KMS-11 (cell line): ENCODE results near the gene MORC2.

ENCODE experiments used
- H2AFZ ChIP-seq: fragments of 200-600 bp; sonication (generic); 2 replicates; pipeline ENCODE4 v1.6.1; 2016; ENCODE audit warnings: antibody characterized with exemption, mixed run types, low read depth
- H3K27ac ChIP-seq: fragments of 200-600 bp; sonication (generic); 2 replicates; pipeline ENCODE4 v1.6.1; 2016; ENCODE audit warnings: mild to moderate bottlenecking, mixed run types
- H3K27me3 ChIP-seq: fragments of 200-600 bp; sonication (generic); 2 replicates; pipeline ENCODE4 v1.6.1; 2017; ENCODE audit warnings: mild to moderate bottlenecking, low read depth, mixed run types, moderate library complexity; ENCODE audit not compliant: insufficient read depth
- H3K36me3 ChIP-seq: fragments of 200-600 bp; sonication (generic); 2 replicates; pipeline ENCODE4 v1.6.1; 2017; ENCODE audit warnings: mild to moderate bottlenecking, mixed run types; ENCODE audit not compliant: insufficient read depth
- H3K4me1 ChIP-seq: fragments of 200-600 bp; sonication (generic); 2 replicates; pipeline ENCODE4 v1.6.1; 2016; ENCODE audit warnings: mild to moderate bottlenecking, low read depth, mixed run types; ENCODE audit not compliant: poor library complexity, severe bottlenecking
- H3K4me2 ChIP-seq: fragments of 200-600 bp; sonication (generic); 2 replicates; pipeline ENCODE4 v1.7.0; 2016; ENCODE audit warnings: mild to moderate bottlenecking, mixed run types
- H3K4me3 ChIP-seq: fragments of 200-600 bp; sonication (generic); IDR thresholded peaks from 2 replicates; pipeline ENCODE4 v1.6.1; 2017; ENCODE audit warnings: low read depth, low read length, mixed read lengths; ENCODE audit not compliant: insufficient read depth
- H3K79me2 ChIP-seq: fragments of 200-600 bp; sonication (generic); 2 replicates; pipeline ENCODE4 v1.6.1; 2016; ENCODE audit warnings: low read depth, mixed run types; ENCODE audit not compliant: insufficient read depth
- H3K9ac ChIP-seq: fragments of 200-600 bp; sonication (generic); 2 replicates; pipeline ENCODE4 v1.6.1; 2016; ENCODE audit warnings: mild to moderate bottlenecking, mixed run types
- H4K20me1 ChIP-seq: fragments of 200-600 bp; sonication (generic); 2 replicates; pipeline ENCODE4 v1.6.1; 2016; ENCODE audit warnings: mild to moderate bottlenecking, mixed run types; ENCODE audit not compliant: insufficient read depth
- TF ChIP-seq, protein P1 (sequence below): fragments of 200-600 bp; sonication (generic); conservative IDR thresholded peaks from 2 replicates; pipeline ENCODE4 v1.6.1; 2017; ENCODE audit warnings: low read depth, mild to moderate bottlenecking, antibody characterized with exemption, low read length, moderate library complexity, mixed read lengths

Gene MORC2

DNA sequence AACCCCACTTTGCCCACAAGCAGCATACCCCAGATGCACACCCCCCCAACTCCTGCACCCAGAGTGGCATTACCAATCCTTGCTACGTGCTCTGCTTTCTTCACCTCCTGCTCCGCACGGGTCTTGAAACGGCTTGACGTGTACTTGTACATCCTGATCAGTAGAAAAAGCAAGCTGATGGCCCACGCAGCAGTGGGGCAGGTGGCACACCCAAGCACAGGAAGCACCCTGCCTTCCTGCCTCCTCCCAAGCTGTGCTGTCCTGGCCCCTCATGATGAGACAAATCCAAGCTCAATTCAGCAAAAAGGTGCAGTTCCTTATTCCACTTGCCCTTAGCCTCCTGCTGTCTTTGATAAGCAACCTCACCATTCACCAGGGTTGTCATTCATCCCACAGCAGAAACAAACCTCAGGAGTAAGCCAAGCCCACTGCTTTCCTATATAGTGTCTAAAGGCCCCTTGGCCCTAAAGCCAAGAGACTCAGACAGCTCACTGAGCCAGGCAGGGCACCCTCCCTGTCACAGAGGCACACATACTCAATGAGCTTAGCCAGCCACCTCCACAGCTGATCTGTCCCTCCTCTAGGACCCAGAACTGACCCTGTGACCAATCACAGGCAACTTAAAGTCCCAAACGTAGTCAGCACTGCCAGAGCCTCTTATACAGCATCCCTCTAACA is 27.8 kb downstream of the MORC2 start:
- Histone ChIP-seq H3K4me2 (no peak overlapping the region), H3K36me3 (peaks cover 15% of the 10 kb centered on the region; the same call in 1 of the 2 replicates), H4K20me1 (no peaks in the 10 kb centered on the region), H2AFZ (no peak overlapping the region), H3K27ac (no peak overlapping the region), H3K79me2 (no peaks in the 10 kb centered on the region), H3K4me1 (no peaks in the 10 kb centered on the region), H3K4me3 (no peak overlapping the region), H3K9ac (no peak overlapping the region), H3K27me3 (no peaks in the 10 kb centered on the region)
- TF ChIP-seq, protein P1, sequence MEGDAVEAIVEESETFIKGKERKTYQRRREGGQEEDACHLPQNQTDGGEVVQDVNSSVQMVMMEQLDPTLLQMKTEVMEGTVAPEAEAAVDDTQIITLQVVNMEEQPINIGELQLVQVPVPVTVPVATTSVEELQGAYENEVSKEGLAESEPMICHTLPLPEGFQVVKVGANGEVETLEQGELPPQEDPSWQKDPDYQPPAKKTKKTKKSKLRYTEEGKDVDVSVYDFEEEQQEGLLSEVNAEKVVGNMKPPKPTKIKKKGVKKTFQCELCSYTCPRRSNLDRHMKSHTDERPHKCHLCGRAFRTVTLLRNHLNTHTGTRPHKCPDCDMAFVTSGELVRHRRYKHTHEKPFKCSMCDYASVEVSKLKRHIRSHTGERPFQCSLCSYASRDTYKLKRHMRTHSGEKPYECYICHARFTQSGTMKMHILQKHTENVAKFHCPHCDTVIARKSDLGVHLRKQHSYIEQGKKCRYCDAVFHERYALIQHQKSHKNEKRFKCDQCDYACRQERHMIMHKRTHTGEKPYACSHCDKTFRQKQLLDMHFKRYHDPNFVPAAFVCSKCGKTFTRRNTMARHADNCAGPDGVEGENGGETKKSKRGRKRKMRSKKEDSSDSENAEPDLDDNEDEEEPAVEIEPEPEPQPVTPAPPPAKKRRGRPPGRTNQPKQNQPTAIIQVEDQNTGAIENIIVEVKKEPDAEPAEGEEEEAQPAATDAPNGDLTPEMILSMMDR: no peak

DNA sequence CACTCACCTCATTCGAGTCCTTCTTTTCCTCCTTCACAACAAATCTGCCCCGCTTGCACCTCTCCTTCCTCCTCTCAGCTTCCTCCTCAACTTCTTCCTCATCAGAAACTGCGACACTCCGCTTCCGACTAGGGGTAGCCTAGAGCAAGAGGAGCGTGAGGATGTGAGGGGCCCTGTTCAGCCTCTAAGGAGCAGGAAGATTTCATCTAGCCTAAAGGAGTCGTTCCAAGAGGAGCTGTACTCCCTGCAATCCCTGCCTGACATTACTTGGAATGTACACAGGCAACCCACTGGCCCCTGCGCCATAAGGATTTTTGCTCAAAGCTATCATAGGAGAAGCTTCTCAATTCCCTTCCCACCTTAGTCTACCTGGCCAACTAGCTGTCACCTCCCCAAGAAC is 34.5 kb downstream of the MORC2 start:
- peaks cover 9% of the 10 kb centered on the region; the same call in 1 of the 2 replicates for H3K36me3 ChIP-seq
- TF ChIP-seq, protein P1: no peak

DNA sequence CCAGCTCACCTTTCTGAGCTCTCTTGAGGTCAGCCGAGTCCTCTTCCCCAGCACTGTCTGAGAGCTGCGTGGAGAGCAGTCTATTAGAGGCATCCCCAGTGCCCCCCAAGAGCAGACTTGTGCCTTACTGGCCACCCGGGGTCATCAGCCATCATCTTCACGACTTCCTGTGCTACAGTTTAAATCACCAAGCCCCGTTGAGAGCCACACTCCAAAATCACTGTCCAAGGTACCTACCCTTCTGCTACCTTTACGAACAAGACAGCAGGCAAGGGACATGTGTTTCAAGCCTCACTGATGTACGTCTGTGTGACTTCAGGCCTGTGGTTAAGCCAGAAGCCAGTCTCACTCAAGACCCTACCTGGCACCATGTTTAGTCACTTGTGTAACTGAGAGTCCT is 35.1 kb downstream of the MORC2 start:
- Histone ChIP-seq H4K20me1 (no peaks in the 10 kb centered on the region), H2AFZ (no peak overlapping the region), H3K27me3 (no peaks in the 10 kb centered on the region), H3K4me2 (no peak overlapping the region), H3K4me3 (no peak overlapping the region), H3K4me1 (no peaks in the 10 kb centered on the region), H3K79me2 (no peaks in the 10 kb centered on the region), H3K36me3 (peaks cover 7% of the 10 kb centered on the region; the same call in 1 of the 2 replicates), H3K9ac (no peak overlapping the region), H3K27ac (no peak overlapping the region)
- TF ChIP-seq, protein P1: no peak

More for the DNA sequence above, 34.5 kb downstream of the MORC2 start:
- H3K4me2 ChIP-seq: no peak overlapping the region
- H3K9ac ChIP-seq: no peak overlapping the region
- no peak overlapping the region for H2AFZ ChIP-seq
- H3K27me3 ChIP-seq: no peaks in the 10 kb centered on the region
- H3K27ac ChIP-seq: no peak overlapping the region
- H4K20me1 ChIP-seq: no peaks in the 10 kb centered on the region
- H3K4me3 ChIP-seq: no peak overlapping the region
- H3K79me2 ChIP-seq: no peaks in the 10 kb centered on the region
- no peaks in the 10 kb centered on the region for H3K4me1 ChIP-seq

DNA sequence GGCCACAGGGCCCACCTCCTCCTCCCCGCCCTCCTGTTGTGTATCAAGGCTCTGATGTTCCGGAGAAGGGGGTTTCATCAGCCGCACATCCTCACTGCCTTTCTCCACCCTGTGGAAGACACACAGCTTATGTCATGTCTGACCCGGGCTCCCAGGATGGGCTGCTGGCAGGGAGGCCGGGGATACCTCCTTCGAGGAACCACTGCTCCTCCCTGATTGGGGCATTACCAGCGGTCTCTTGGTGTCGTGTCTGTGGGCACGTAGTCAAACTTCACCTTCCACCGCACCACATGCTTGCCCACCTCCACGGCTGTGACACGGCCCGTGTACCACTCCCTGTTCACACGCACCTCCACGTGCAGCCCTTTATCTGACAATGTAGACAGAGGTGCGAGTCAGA is 35.9 kb downstream of the MORC2 start:
- Histone ChIP-seq H3K4me1 (no peaks in the 10 kb centered on the region), H3K27me3 (no peaks in the 10 kb centered on the region), H2AFZ (no peak overlapping the region), H4K20me1 (no peaks in the 10 kb centered on the region), H3K36me3 (peaks cover 7% of the 10 kb centered on the region; the same call in 1 of the 2 replicates), H3K4me2 (no peak overlapping the region), H3K4me3 (no peak overlapping the region), H3K9ac (no peak overlapping the region), H3K79me2 (no peaks in the 10 kb centered on the region), H3K27ac (no peak overlapping the region)
- TF ChIP-seq, protein P1: no peak
